GM23338 (cell line): Measurements from ENCODE around the gene QRFPR. TPM values are rescaled to one million over a fixed set of nuclear protein-coding genes. Genes with fewer than 3 reads are reported as not detected.

Experiments used
- ATAC-seq: fragments of 200-7000 bp; cut with Tn5 transposase; 3 replicates; pipeline ENCODE4 v1.9.1; 2020
- DNase-seq: peaks from one replicate; pipeline ENCODE4 v3.0.0-alpha.2; 2015; ENCODE audit warnings: low spot score
- H2AFZ ChIP-seq: fragments of 200-600 bp; sonication (generic); 2 replicates; pipeline ENCODE4 v1.8.0; 2016; ENCODE audit warnings: antibody characterized with exemption, mild to moderate bottlenecking, moderate library complexity
- H3F3A ChIP-seq: fragments of 200-600 bp; sonication (generic); replicated peaks from 2 replicates; pipeline ENCODE4 v1.8.0; 2017; ENCODE audit warnings: antibody characterized with exemption, mixed run types, low read depth
- H3K27ac ChIP-seq: fragments of 200-600 bp; sonication (generic); 2 replicates; pipeline ENCODE4 v1.6.1; 2016; ENCODE audit warnings: low read depth
- H3K27me3 ChIP-seq: fragments of 200-600 bp; sonication (generic); 2 replicates; pipeline ENCODE4 v1.8.0; 2016; ENCODE audit warnings: mild to moderate bottlenecking, mixed run types, moderate library complexity; ENCODE audit not compliant: insufficient read depth
- H3K36me3 ChIP-seq: fragments of 200-600 bp; sonication (generic); 2 replicates; pipeline ENCODE4 v1.8.0; 2016; ENCODE audit warnings: mild to moderate bottlenecking; ENCODE audit not compliant: insufficient read depth
- H3K4me1 ChIP-seq: fragments of 200-600 bp; sonication (generic); 2 replicates; pipeline ENCODE4 v1.8.0; 2016; ENCODE audit warnings: mild to moderate bottlenecking, moderate library complexity; ENCODE audit not compliant: insufficient read depth
- H3K4me2 ChIP-seq: fragments of 200-600 bp; sonication (generic); 2 replicates; pipeline ENCODE4 v1.7.1; 2017; ENCODE audit warnings: mixed run types
- H3K4me3 ChIP-seq: fragments of 200-600 bp; sonication (generic); 2 replicates; pipeline ENCODE4 v1.6.1; 2016; ENCODE audit warnings: mixed run types
- H3K79me2 ChIP-seq: fragments of 200-600 bp; sonication (generic); replicated peaks from 2 replicates; pipeline ENCODE4 v1.8.0; 2017; ENCODE audit warnings: mild to moderate bottlenecking; ENCODE audit not compliant: insufficient read depth
- H3K9me2 ChIP-seq: fragments of 200-600 bp; sonication (generic); 2 replicates; pipeline ENCODE4 v1.8.0; 2017; ENCODE audit not compliant: insufficient read depth
- H4K20me1 ChIP-seq: fragments of 200-600 bp; sonication (generic); replicated peaks from 2 replicates; pipeline ENCODE4 v1.8.0; 2017; ENCODE audit warnings: mild to moderate bottlenecking; ENCODE audit not compliant: insufficient read depth
- H3K27ac Mint-ChIP-seq: 2 replicates; pipeline ENCODE4 v1.8.0; 2020; ENCODE audit warnings: inconsistent platforms, mild to moderate bottlenecking, moderate library complexity, mixed read lengths
- H3K27me3 Mint-ChIP-seq: 3 replicates; pipeline ENCODE4 v1.8.0; 2022; ENCODE audit warnings: low read depth, mild to moderate bottlenecking, moderate library complexity, mixed read lengths, inconsistent platforms; ENCODE audit not compliant: insufficient read depth, poor library complexity
- H3K36me3 Mint-ChIP-seq: 3 replicates; pipeline ENCODE4 v1.8.0; 2021; ENCODE audit warnings: low read depth, mild to moderate bottlenecking, inconsistent platforms, moderate library complexity, mixed read lengths
- H3K4me1 Mint-ChIP-seq: 3 replicates; pipeline ENCODE4 v1.8.0; 2020; ENCODE audit warnings: mild to moderate bottlenecking, inconsistent platforms, mixed read lengths
- H3K4me3 Mint-ChIP-seq: 3 replicates; pipeline ENCODE4 v1.8.0; 2021; ENCODE audit warnings: moderate library complexity, mild to moderate bottlenecking, inconsistent platforms, mixed read lengths
- H3K9me3 Mint-ChIP-seq: 3 replicates; pipeline ENCODE4 v1.8.0; 2020; ENCODE audit warnings: moderate library complexity, mild to moderate bottlenecking, inconsistent platforms, mixed read lengths
- CREB1 ChIP-seq: fragments of 250-450 bp; sonication (Bioruptor Pico); IDR thresholded peaks from 2 replicates; pipeline ENCODE4 v1.5.0; 2020; ENCODE audit warnings: low read depth, mild to moderate bottlenecking, moderate library complexity
- ETS1 ChIP-seq: IDR thresholded peaks from 2 replicates; pipeline ENCODE4 v1.6.1; 2016; ENCODE audit warnings: antibody characterized with exemption
- EZH2phosphoT487 ChIP-seq: fragments of 200-600 bp; sonication (generic); IDR thresholded peaks from one replicate; pipeline ENCODE4 v1.8.1; 2018; ENCODE audit warnings: antibody characterized with exemption; ENCODE audit not compliant: unreplicated experiment
- NANOG ChIP-seq: IDR thresholded peaks from 2 replicates; pipeline ENCODE4 v1.6.1; 2016; ENCODE audit warnings: antibody characterized with exemption, borderline replicate concordance
- STAT1 ChIP-seq: IDR thresholded peaks from one replicate; pipeline ENCODE4 v1.6.1; 2016; ENCODE audit warnings: antibody characterized with exemption; ENCODE audit not compliant: unreplicated experiment
- polyA plus RNA-seq: library from polyadenylated mRNA; unstranded; fragments of >200 nt; fragmentation: Nextera tagmentation; extraction: Ambion mirVana; gene quantifications from 2 replicates; pipeline ENCODE4 v1.2.1, GENCODE V29; 2016
- total RNA-seq: library from RNA; depleted of rRNA; stranded (reverse); fragments of >200 nt; shearing (Covaris generic); gene quantifications from 2 replicates; pipeline ENCODE4 v1.2.3, GENCODE V29; 2014
- TF ChIP-seq, protein P1 (sequence below): IDR thresholded peaks from one replicate; pipeline ENCODE4 v1.6.1; 2018; ENCODE audit warnings: antibody characterized with exemption; ENCODE audit not compliant: unreplicated experiment

Gene QRFPR
- total and polyA plus RNA-seq, 2 experiments from 2014 or later: 0.27 to 1.3 TPM

DNA sequence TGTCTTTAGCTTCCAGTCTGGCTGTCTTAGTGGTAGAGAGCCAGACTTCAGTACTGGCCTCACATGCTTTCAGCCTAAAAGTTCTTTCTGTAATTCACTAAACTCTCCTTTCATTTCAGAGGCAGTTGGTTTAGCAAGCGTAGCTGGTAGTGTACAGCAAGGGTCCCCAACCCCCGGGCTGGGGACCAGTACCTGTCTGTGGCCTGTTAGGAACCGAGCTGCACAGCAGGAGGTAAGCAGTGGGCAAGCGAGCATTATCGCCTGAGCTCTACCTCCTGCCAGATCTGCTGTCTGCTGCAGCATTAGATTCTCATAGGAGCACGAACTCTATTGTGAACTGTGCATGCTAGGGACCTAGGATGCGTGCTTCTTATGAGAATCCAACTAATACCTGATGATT is 72.0 kb downstream of the QRFPR start:
- H3K4me2 ChIP-seq: no peak overlapping the region
- Mint-ChIP-seq H3K4me3 (no peak overlapping the region), H3K9me3 (no peaks in the 10 kb centered on the region), H3K4me1 (no peaks in the 10 kb centered on the region), H3K36me3 (no peaks in the 10 kb centered on the region), H3K27me3 (peaks cover 2% of the 10 kb centered on the region), H3K27ac (no peak overlapping the region)
- no peaks in the 10 kb centered on the region for H3K36me3 ChIP-seq
- H4K20me1 ChIP-seq: no peaks in the 10 kb centered on the region
- no peak overlapping the region for H3K4me3 ChIP-seq
- DNase-seq (no peak), ATAC-seq (no peak)
- H3K4me1 ChIP-seq: no peaks in the 10 kb centered on the region
- no peaks in the 10 kb centered on the region for H3K27me3 ChIP-seq
- no peak overlapping the region for H2AFZ ChIP-seq
- H3K9me2 ChIP-seq: no peaks in the 10 kb centered on the region
- no peaks in the 10 kb centered on the region for H3K79me2 ChIP-seq
- TF ChIP-seq CREB1: no peak
- TF ChIP-seq ETS1: no peak
- TF ChIP-seq, protein P1, sequence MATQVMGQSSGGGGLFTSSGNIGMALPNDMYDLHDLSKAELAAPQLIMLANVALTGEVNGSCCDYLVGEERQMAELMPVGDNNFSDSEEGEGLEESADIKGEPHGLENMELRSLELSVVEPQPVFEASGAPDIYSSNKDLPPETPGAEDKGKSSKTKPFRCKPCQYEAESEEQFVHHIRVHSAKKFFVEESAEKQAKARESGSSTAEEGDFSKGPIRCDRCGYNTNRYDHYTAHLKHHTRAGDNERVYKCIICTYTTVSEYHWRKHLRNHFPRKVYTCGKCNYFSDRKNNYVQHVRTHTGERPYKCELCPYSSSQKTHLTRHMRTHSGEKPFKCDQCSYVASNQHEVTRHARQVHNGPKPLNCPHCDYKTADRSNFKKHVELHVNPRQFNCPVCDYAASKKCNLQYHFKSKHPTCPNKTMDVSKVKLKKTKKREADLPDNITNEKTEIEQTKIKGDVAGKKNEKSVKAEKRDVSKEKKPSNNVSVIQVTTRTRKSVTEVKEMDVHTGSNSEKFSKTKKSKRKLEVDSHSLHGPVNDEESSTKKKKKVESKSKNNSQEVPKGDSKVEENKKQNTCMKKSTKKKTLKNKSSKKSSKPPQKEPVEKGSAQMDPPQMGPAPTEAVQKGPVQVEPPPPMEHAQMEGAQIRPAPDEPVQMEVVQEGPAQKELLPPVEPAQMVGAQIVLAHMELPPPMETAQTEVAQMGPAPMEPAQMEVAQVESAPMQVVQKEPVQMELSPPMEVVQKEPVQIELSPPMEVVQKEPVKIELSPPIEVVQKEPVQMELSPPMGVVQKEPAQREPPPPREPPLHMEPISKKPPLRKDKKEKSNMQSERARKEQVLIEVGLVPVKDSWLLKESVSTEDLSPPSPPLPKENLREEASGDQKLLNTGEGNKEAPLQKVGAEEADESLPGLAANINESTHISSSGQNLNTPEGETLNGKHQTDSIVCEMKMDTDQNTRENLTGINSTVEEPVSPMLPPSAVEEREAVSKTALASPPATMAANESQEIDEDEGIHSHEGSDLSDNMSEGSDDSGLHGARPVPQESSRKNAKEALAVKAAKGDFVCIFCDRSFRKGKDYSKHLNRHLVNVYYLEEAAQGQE: no peak
- no peak for TF ChIP-seq STAT1
- TF ChIP-seq NANOG: no peak
- no peak overlapping the region for H3K27ac ChIP-seq
- no peaks in the 10 kb centered on the region for H3F3A ChIP-seq

GRCh38 chr4:121308328-121308663 is 72.5 kb downstream of the QRFPR start:
- Histone ChIP-seq H3K27ac (no peak overlapping the region), H3K79me2 (no peaks in the 10 kb centered on the region), H3K36me3 (no peaks in the 10 kb centered on the region), H3F3A (no peaks in the 10 kb centered on the region), H3K4me1 (no peaks in the 10 kb centered on the region), H3K4me3 (no peak overlapping the region), H3K4me2 (no peak overlapping the region), H3K27me3 (no peaks in the 10 kb centered on the region), H2AFZ (no peak overlapping the region), H3K9me2 (no peaks in the 10 kb centered on the region), H4K20me1 (no peaks in the 10 kb centered on the region)
- Mint-ChIP-seq H3K36me3 (no peaks in the 10 kb centered on the region), H3K27ac (no peak overlapping the region), H3K4me3 (no peak overlapping the region), H3K4me1 (no peaks in the 10 kb centered on the region), H3K27me3 (peaks cover 2% of the 10 kb centered on the region), H3K9me3 (no peaks in the 10 kb centered on the region)
- DNase-seq (no peak), ATAC-seq (no peak)
- TF ChIP-seq ETS1 (no peak), EZH2phosphoT487 (no peak)
- TF ChIP-seq, protein P1: no peak
